T-helper 2 cell (primary cell): Measurements from ENCODE around the gene CHAT.

Experiments used
- DNase-seq, 5 experiments: peaks; one replicate each; pipeline versions ENCODE4 v3.0.0 to v3.0.0-alpha.2; 2012 to 2022
- total RNA-seq, 2 donors: gene quantifications; one replicate each; lab custom pipeline; 2026; lab: John Stamatoyannopoulos, UW

CHAT gene
- total RNA-seq: 0 reads per million in 2 donors

- no peak for DNase-seq
These were observed at the start of gene CHAT for GRCh38 chr10:49613882-49614241. Gene CHAT (plus strand): TSS chr10:49614037. CDS start chr10:49614190, 153 bp downstream.

- no peak for DNase-seq
These were observed 49.3 kb upstream of the CHAT start for GRCh38 chr10:49564461-49565009.

GRCh38 chr10:49567810-49568209 lies 46.0 kb upstream of the CHAT start:
- no peak for DNase-seq

- DNase-seq: peak in 1 of 5 experiments; percentile 33
These were observed 45.6 kb upstream of the CHAT start for GRCh38 chr10:49568235-49568634.

GRCh38 chr10:49569031-49569631 lies 44.7 kb upstream of the CHAT start:
- DNase-seq: peak in 1 of 5 experiments; percentile 18

- peak in 1 of 5 experiments; percentile 64 for DNase-seq
These were observed 42.4 kb upstream of the CHAT start for GRCh38 chr10:49571388-49571787.

GRCh38 chr10:49572594-49573114 lies 41.2 kb upstream of the CHAT start:
- no peak for DNase-seq

GRCh38 chr10:49575489-49576072 lies 38.3 kb upstream of the CHAT start:
- DNase-seq: no peak

GRCh38 chr10:49577182-49577925 lies 36.5 kb upstream of the CHAT start:
- DNase-seq: peak in 1 of 5 experiments; percentile 71

GRCh38 chr10:49578392-49578791 lies 35.4 kb upstream of the CHAT start:
- DNase-seq: no peak

- no peak for DNase-seq
These were observed 34.2 kb upstream of the CHAT start for GRCh38 chr10:49579621-49580020.

- DNase-seq: no peak
These were observed 28.4 kb upstream of the CHAT start for GRCh38 chr10:49585387-49585786.

- no peak for DNase-seq
These were observed 25.9 kb upstream of the CHAT start for GRCh38 chr10:49587981-49588380.

GRCh38 chr10:49592726-49593563 lies 20.9 kb upstream of the CHAT start:
- peak in 3 of 5 experiments; percentile 32 to 43 (median 38) for DNase-seq

GRCh38 chr10:49593564-49593875 lies 20.3 kb upstream of the CHAT start:
- no peak for DNase-seq

- DNase-seq: no peak
These were observed 19.8 kb upstream of the CHAT start for GRCh38 chr10:49593998-49594397.

- peak in 1 of 5 experiments; percentile 14 for DNase-seq
These were observed 19.2 kb upstream of the CHAT start for GRCh38 chr10:49594594-49594993.

GRCh38 chr10:49595003-49595712 lies 18.7 kb upstream of the CHAT start:
- no peak for DNase-seq

- DNase-seq: no peak
These were observed 17.9 kb upstream of the CHAT start for GRCh38 chr10:49595713-49596492.

- DNase-seq: no peak
These were observed 17.4 kb upstream of the CHAT start for GRCh38 chr10:49596493-49596809.

GRCh38 chr10:49596836-49597235 lies 17.0 kb upstream of the CHAT start:
- DNase-seq: no peak
